Smooth muscle cell (in vitro differentiated cells): ENCODE measurements around the gene RPS6KB2. TPM values are rescaled to one million over a fixed set of nuclear protein-coding genes. Genes with fewer than 3 reads are reported as not detected.

Experiments used
- DNase-seq: peaks from one replicate; lab custom pipeline; 2025; ENCODE audit not compliant: unreplicated experiment; lab: John Stamatoyannopoulos, UW
- H2AFZ ChIP-seq: fragments of 200-600 bp; sonication (generic); 2 replicates; pipeline ENCODE4 v1.6.0; 2016; ENCODE audit warnings: antibody characterized with exemption, low read depth, mild to moderate bottlenecking
- H3F3A ChIP-seq: fragments of 200-600 bp; sonication (generic); 2 replicates; pipeline ENCODE4 v1.6.0; 2017; ENCODE audit warnings: antibody characterized with exemption, low read depth
- H3K27ac ChIP-seq: fragments of 200-600 bp; sonication (generic); 2 replicates; pipeline ENCODE4 v1.5.1; 2016; ENCODE audit warnings: low read depth, mild to moderate bottlenecking
- H3K27me3 ChIP-seq: fragments of 200-600 bp; sonication (generic); 2 replicates; pipeline ENCODE4 v1.6.1; 2016; ENCODE audit warnings: low read depth, mild to moderate bottlenecking
- H3K36me3 ChIP-seq: fragments of 200-600 bp; sonication (generic); 2 replicates; pipeline ENCODE4 v1.5.1; 2016; ENCODE audit warnings: low read depth
- H3K4me1 ChIP-seq: fragments of 200-600 bp; sonication (generic); 2 replicates; pipeline ENCODE4 v1.5.1; 2016; ENCODE audit warnings: low read depth
- H3K4me2 ChIP-seq: fragments of 200-600 bp; sonication (generic); 2 replicates; pipeline ENCODE4 v1.6.0; 2016; ENCODE audit warnings: mild to moderate bottlenecking
- H3K4me3 ChIP-seq: fragments of 200-600 bp; sonication (generic); 2 replicates; pipeline ENCODE4 v1.5.1; 2016; ENCODE audit warnings: mild to moderate bottlenecking
- H3K79me2 ChIP-seq: fragments of 200-600 bp; sonication (generic); 2 replicates; pipeline ENCODE4 v1.6.0; 2016; ENCODE audit warnings: low read depth, mild to moderate bottlenecking
- H3K9ac ChIP-seq: fragments of 200-600 bp; sonication (generic); 2 replicates; pipeline ENCODE4 v1.6.0; 2016; ENCODE audit warnings: low read depth
- H3K9me3 ChIP-seq: fragments of 200-600 bp; sonication (generic); replicated peaks from 2 replicates; pipeline ENCODE4 v1.5.1; 2016; ENCODE audit warnings: low read depth
- H4K20me1 ChIP-seq: fragments of 200-600 bp; sonication (generic); 2 replicates; pipeline ENCODE4 v1.6.0; 2016; ENCODE audit warnings: low read depth
- WGBS: methylation state at CpG from one replicate; pipeline ENCODE4 v1.1.7; 2016; ENCODE audit warnings: low lambda C conversion rate; 5-methylcytosine and 5-hydroxymethylcytosine counted together
- polyA plus RNA-seq: library from polyadenylated mRNA; unstranded; fragments of >200 nt; fragmentation: Nextera tagmentation; extraction: Ambion mirVana; gene quantifications from 2 replicates; pipeline ENCODE4 v1.2.1, GENCODE V29; 2016
- total RNA-seq: library from RNA; depleted of rRNA; stranded (reverse); fragments of >200 nt; gene quantifications from 2 replicates; pipeline ENCODE4 v1.2.3, GENCODE V29; 2014
- TF ChIP-seq, protein P1 (sequence below): fragments of 200-600 bp; sonication (generic); IDR thresholded peaks from 2 replicates; pipeline ENCODE4 v1.5.1; 2017; ENCODE audit warnings: borderline replicate concordance, mild to moderate bottlenecking, antibody characterized with exemption; ENCODE audit not compliant: insufficient read depth, poor library complexity, severe bottlenecking

RPS6KB2 gene
- total and polyA plus RNA-seq, 2 experiments from 2014 or later: 66.5 to 107 TPM

- H3K4me2 ChIP-seq: no peak overlapping the region
- DNase-seq: no peak
- no peaks in the 10 kb centered on the region for H3K27me3 ChIP-seq
- H3K9me3 ChIP-seq: no peaks in the 10 kb centered on the region
- no peak overlapping the region for H3K27ac ChIP-seq
- H2AFZ ChIP-seq: no peak overlapping the region
- no peaks in the 10 kb centered on the region for H3K36me3 ChIP-seq
- no peak overlapping the region for H3K4me3 ChIP-seq
- H3K9ac ChIP-seq: no peak overlapping the region
- TF ChIP-seq, protein P1, sequence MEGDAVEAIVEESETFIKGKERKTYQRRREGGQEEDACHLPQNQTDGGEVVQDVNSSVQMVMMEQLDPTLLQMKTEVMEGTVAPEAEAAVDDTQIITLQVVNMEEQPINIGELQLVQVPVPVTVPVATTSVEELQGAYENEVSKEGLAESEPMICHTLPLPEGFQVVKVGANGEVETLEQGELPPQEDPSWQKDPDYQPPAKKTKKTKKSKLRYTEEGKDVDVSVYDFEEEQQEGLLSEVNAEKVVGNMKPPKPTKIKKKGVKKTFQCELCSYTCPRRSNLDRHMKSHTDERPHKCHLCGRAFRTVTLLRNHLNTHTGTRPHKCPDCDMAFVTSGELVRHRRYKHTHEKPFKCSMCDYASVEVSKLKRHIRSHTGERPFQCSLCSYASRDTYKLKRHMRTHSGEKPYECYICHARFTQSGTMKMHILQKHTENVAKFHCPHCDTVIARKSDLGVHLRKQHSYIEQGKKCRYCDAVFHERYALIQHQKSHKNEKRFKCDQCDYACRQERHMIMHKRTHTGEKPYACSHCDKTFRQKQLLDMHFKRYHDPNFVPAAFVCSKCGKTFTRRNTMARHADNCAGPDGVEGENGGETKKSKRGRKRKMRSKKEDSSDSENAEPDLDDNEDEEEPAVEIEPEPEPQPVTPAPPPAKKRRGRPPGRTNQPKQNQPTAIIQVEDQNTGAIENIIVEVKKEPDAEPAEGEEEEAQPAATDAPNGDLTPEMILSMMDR: no peak
- peaks cover 5% of the 10 kb centered on the region for H3K79me2 ChIP-seq
- no peaks in the 10 kb centered on the region for H3K4me1 ChIP-seq
- no peaks in the 10 kb centered on the region for H4K20me1 ChIP-seq
- no peaks in the 10 kb centered on the region for H3F3A ChIP-seq
- WGBS: 95% methylated on average over 28 of the region's 28 CpGs
These were observed 13.5 kb downstream of the RPS6KB2 start for GRCh38 chr11:67441731-67442351.

DNA sequence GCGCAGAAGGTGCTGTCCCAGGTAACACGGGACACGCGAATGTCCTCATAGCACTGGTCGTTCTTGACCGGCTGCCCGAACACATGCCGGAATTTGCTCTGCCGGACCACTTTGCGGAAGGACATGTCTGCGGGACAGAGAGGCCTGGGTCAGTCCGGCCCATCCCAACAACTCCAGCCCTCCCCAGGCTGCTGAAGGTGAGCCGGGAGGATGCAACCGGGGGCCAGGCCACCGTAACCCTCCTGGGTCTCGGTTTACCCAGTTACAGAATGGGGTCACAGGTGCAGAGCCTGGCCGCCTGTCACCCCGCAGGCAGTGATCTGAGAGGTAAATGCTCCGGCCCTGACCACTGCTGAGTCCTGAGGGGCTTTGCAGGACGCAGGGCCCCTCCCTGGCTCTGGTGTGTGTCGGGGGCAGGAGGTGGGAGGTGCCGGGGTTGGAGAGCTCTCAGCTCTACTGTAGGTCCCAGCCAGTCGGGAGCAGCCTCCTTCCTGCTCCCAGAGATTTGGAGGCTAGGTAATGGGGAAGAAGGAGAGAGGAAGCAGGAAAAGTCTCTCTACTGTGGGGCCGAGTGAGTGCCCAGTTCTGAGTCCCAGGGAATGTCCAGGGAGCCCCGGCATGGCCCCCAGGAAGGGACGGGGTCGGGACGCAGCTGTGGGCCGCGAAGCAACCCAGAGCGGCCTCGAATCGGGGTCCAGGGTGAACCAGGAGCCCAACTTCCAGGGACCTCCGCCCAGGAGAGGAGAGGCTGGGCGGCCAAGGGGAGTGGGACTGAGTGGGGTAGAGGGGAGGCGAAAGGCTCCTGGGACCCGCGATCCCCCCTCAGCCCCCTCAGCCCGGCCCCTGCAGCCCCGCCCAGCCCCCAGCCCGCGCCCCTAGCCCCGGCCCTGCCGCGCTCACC is 14.5 kb downstream of the RPS6KB2 start:
- no peak for DNase-seq
- Histone ChIP-seq H3K27ac (peak overlapping the region; percentile 66), H3K4me2 (peak overlapping the region; percentile 100), H3K9ac (peak overlapping the region; percentile 93), H3K9me3 (no peaks in the 10 kb centered on the region), H4K20me1 (no peaks in the 10 kb centered on the region), H3K79me2 (peaks cover 5% of the 10 kb centered on the region), H2AFZ (no peak overlapping the region), H3K36me3 (no peaks in the 10 kb centered on the region), H3K4me3 (peak overlapping the region; percentile 76), H3F3A (no peaks in the 10 kb centered on the region), H3K27me3 (no peaks in the 10 kb centered on the region), H3K4me1 (no peaks in the 10 kb centered on the region)
- TF ChIP-seq, protein P1: no peak
- 54% methylated on average over 31 of the region's 45 CpGs for WGBS

GRCh38 chr11:67445515-67445914 is 17.2 kb downstream of the RPS6KB2 start:
- no peaks in the 10 kb centered on the region for H3K36me3 ChIP-seq

More at GRCh38 chr11:67445515-67445914, 17.2 kb downstream of the RPS6KB2 start:
- Histone ChIP-seq H3K27ac (no peak overlapping the region), H2AFZ (no peak overlapping the region), H3K27me3 (no peaks in the 10 kb centered on the region), H4K20me1 (no peaks in the 10 kb centered on the region), H3K9ac (no peak overlapping the region), H3K4me3 (no peak overlapping the region), H3F3A (no peaks in the 10 kb centered on the region), H3K4me1 (no peaks in the 10 kb centered on the region), H3K79me2 (peaks cover 5% of the 10 kb centered on the region), H3K4me2 (no peak overlapping the region), H3K9me3 (no peaks in the 10 kb centered on the region)
- TF ChIP-seq, protein P1: no peak
- whole genome bisulfite sequencing: 83% methylated on average over 5 of the region's 5 CpGs
- DNase-seq: no peak
